Ishikawa (cell line): ENCODE measurements around the gene TMEM40.

Source experiments
- CEBPB ChIP-seq: IDR thresholded peaks from 2 replicates; pipeline ENCODE4 v1.6.1; 2012
- CREB1 ChIP-seq: IDR thresholded peaks from 2 replicates; pipeline ENCODE4 v1.6.1; 2012; ENCODE audit warnings: low read depth
- EGR1 ChIP-seq: IDR thresholded peaks from 2 replicates; pipeline ENCODE4 v1.6.1; 2012
- EP300 ChIP-seq: IDR thresholded peaks from 2 replicates; pipeline ENCODE4 v1.6.1; 2012; ENCODE audit warnings: borderline replicate concordance
- FOXM1 ChIP-seq: IDR thresholded peaks from 2 replicates; pipeline ENCODE4 v1.6.1; 2012; ENCODE audit warnings: low read depth, borderline replicate concordance
- NFIC ChIP-seq: IDR thresholded peaks from 2 replicates; pipeline ENCODE4 v1.6.1; 2012
- RAD21 ChIP-seq: IDR thresholded peaks from 2 replicates; pipeline ENCODE4 v1.6.1; 2012; ENCODE audit warnings: low read depth
- TAF1 ChIP-seq: IDR thresholded peaks from 2 replicates; pipeline ENCODE4 v1.6.1; 2012; ENCODE audit warnings: low read depth, mild to moderate bottlenecking
- TCF12 ChIP-seq: IDR thresholded peaks from 2 replicates; pipeline ENCODE4 v1.6.1; 2012; ENCODE audit warnings: low read depth
- TEAD4 ChIP-seq: IDR thresholded peaks from 2 replicates; pipeline ENCODE4 v1.6.1; 2012
- YY1 ChIP-seq: IDR thresholded peaks from 2 replicates; pipeline ENCODE4 v1.6.1; 2012; ENCODE audit warnings: low read depth
- ZBTB7A ChIP-seq: IDR thresholded peaks from 2 replicates; pipeline ENCODE4 v1.6.1; 2012; ENCODE audit warnings: low read depth
- TF ChIP-seq, protein P1 (sequence below): IDR thresholded peaks from 2 replicates; pipeline ENCODE4 v1.6.1; 2012
- TF ChIP-seq, protein P2 (sequence below): IDR thresholded peaks from 2 replicates; pipeline ENCODE4 v1.6.1; 2012; ENCODE audit warnings: low read depth, mild to moderate bottlenecking
- TF ChIP-seq, protein P3 (sequence below): IDR thresholded peaks from 2 replicates; pipeline ENCODE4 v1.6.1; 2012

Gene TMEM40

DNA sequence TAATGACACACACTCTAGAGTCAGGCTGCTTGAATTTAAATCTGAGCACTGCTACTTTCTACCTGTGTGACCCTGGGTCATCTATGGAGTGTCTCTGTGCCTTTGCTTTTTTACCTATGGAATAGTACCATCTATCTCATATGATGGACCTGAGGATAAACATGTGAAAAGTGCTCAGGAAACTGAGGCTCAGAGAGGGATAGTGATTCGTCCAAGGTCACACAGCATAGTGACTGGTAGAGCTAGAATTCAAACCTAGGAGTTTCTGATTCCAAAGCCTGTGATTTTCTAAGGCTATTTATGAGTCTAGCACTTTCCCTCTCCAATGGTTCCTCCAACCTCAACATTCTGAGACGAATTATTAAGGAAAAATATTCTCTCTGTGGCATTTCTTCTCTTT is 63.1 kb downstream of the TMEM40 start:
- TF ChIP-seq EGR1 (no peak), ZBTB7A (no peak), TEAD4 (no peak), TCF12 (no peak), CREB1 (no peak), RAD21 (no peak), TAF1 (no peak), EP300 (no peak), CEBPB (no peak)
- TF ChIP-seq, protein P1, sequence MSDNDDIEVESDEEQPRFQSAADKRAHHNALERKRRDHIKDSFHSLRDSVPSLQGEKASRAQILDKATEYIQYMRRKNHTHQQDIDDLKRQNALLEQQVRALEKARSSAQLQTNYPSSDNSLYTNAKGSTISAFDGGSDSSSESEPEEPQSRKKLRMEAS = no peak
- TF ChIP-seq, protein P2, sequence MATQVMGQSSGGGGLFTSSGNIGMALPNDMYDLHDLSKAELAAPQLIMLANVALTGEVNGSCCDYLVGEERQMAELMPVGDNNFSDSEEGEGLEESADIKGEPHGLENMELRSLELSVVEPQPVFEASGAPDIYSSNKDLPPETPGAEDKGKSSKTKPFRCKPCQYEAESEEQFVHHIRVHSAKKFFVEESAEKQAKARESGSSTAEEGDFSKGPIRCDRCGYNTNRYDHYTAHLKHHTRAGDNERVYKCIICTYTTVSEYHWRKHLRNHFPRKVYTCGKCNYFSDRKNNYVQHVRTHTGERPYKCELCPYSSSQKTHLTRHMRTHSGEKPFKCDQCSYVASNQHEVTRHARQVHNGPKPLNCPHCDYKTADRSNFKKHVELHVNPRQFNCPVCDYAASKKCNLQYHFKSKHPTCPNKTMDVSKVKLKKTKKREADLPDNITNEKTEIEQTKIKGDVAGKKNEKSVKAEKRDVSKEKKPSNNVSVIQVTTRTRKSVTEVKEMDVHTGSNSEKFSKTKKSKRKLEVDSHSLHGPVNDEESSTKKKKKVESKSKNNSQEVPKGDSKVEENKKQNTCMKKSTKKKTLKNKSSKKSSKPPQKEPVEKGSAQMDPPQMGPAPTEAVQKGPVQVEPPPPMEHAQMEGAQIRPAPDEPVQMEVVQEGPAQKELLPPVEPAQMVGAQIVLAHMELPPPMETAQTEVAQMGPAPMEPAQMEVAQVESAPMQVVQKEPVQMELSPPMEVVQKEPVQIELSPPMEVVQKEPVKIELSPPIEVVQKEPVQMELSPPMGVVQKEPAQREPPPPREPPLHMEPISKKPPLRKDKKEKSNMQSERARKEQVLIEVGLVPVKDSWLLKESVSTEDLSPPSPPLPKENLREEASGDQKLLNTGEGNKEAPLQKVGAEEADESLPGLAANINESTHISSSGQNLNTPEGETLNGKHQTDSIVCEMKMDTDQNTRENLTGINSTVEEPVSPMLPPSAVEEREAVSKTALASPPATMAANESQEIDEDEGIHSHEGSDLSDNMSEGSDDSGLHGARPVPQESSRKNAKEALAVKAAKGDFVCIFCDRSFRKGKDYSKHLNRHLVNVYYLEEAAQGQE = no peak
- TF ChIP-seq, protein P3, sequence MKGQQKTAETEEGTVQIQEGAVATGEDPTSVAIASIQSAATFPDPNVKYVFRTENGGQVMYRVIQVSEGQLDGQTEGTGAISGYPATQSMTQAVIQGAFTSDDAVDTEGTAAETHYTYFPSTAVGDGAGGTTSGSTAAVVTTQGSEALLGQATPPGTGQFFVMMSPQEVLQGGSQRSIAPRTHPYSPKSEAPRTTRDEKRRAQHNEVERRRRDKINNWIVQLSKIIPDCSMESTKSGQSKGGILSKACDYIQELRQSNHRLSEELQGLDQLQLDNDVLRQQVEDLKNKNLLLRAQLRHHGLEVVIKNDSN = no peak

DNA sequence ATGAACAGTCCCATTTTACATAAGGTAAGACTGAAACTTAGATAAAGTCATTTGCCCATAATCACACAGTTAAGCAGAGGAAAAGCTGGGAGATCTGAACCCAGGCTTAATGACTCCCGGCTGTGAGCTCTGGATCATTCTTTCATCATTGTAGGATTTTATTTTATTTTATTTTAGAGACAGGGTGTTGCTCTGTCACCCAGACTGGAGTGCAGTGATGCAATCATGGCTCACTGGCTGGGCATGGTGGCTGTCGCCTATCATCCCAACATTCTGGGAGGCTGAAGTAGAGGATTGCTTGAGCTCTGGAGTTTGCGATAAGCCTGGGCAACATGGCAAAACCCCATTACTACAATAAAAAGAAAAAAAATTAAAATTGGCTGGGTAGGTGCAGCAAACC is 63.9 kb downstream of the TMEM40 start:
- peak; percentile 32; the same call in 1 of the 2 replicates for TF ChIP-seq CEBPB
- no peak for TF ChIP-seq TAF1
- no peak for TF ChIP-seq RAD21
- TF ChIP-seq, protein P3 = no peak
- no peak for TF ChIP-seq TEAD4

DNA sequence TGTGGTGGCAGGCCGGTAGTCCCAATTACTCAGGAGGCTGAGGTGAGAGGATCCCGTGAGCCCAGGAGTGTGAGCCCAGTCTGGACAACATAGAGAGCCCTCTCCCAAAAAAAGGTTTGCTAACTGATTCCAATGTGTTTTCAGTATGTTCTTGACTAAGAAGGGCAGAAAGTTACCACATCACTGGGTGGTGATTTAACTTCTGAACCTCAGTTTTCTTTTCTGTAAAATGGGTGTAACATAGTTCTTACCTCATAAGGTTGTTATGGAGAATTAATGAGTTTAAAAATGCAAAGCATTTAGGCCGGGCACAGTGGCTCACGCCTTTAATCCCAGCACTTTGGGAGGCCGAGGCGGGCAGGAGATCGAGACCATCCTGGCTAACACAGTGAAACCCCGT is 66.6 kb downstream of the TMEM40 start:
- TF ChIP-seq EP300 = no peak

DNA sequence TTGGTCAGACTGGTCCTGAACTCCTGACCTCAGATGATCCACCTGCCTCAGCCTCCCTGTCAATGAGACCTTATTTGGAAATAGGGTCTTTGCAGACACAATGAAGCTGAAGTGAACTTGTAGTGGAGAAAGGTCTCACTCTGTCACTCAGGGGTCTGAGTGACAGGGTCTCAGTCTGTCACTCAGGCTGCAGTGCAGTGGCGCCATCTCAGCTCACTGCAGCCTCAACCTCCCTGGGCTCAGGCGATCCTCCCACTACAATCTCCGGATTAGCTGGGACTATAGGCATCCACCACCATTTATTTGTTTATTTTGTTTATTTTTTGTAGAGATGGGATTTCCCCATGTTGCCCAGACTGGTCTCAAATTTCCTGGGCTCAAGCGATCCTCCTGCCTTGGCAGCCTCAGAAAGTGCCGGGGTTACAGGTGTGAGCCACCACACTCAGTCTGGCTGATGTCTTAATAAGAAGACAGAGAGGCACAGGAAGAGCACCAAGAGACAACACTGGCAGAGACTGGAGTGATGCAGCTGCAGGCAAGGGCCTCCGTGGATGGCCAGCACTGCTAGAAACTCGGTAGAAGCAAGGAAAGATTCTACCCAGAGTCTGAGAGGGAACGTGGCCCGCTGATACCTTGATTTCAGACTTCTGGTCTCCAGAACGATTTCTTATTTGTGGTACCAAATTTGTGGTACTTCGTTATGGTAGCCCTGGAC is 68.9 kb downstream of the TMEM40 start:
- no peak for TF ChIP-seq FOXM1
- no peak for TF ChIP-seq EP300
- TF ChIP-seq TCF12 = no peak
- TF ChIP-seq YY1 = no peak

DNA sequence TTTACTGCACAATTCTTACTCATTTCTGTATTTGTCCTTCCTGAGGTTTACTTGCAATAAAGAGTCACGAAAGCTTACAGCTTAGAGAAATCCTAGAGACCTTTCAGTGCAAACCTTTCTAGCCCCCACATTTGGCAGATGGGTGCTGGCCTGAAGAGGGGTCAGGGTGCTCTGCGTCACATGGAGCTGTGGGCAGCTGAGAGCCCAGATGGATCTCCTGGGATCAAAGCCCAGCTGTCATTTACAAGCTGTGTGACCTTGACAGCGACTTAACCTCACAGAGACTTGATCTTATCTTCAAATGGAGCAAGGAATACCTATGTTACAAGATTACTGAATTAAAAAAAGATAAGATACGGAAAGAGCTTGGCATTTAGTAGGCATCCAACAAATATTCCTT is 71.1 kb downstream of the TMEM40 start:
- TF ChIP-seq YY1 = no peak
- TF ChIP-seq, protein P3 = no peak
- no peak for TF ChIP-seq TCF12
- no peak for TF ChIP-seq NFIC
- no peak for TF ChIP-seq CEBPB
- TF ChIP-seq FOXM1 = no peak
- TF ChIP-seq EGR1 = no peak
- TF ChIP-seq ZBTB7A = no peak
- TF ChIP-seq TEAD4 = no peak
- TF ChIP-seq RAD21 = no peak
- TF ChIP-seq, protein P1 = no peak
- TF ChIP-seq, protein P2 = no peak
- no peak for TF ChIP-seq CREB1

DNA sequence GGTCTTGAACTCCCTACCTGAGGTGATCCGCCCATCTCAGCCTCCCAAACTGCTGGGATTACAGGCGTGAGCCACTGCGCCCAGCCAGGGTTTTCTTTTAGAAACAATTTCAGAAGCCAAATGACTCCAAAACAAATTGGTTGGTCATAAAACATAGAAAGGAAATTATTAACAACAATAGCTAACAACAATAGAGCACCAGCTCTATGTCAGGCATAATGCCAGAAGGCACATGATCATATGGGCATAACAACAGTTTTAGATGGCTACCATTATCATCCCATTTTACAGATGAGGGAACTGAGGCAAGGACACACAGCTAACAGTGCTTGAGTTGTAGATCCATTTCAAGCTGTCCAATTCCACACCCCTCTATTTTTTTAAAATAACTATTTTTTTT is 73.0 kb downstream of the TMEM40 start:
- TF ChIP-seq RAD21 (no peak), EGR1 (no peak), CREB1 (no peak), NFIC (no peak), TEAD4 (no peak), CEBPB (no peak), FOXM1 (no peak), TCF12 (no peak), EP300 (no peak)
- TF ChIP-seq, protein P3 = no peak
- TF ChIP-seq, protein P2 = no peak
